GM23338 (cell line): ENCODE results near the gene TTYH1. TPM values are rescaled to one million over a fixed set of nuclear protein-coding genes. Genes with fewer than 3 reads are reported as not detected.
A peak's percentile ranks its signal among the peaks of the same experiment; 100 is the strongest.

ENCODE experiments used
- ATAC-seq: fragments of 200-7000 bp; cut with Tn5 transposase; 3 replicates; pipeline ENCODE4 v1.9.1; 2020
- DNase-seq: peaks from one replicate; pipeline ENCODE4 v3.0.0-alpha.2; 2015; ENCODE audit warnings: low spot score
- H2AFZ ChIP-seq: fragments of 200-600 bp; sonication (generic); 2 replicates; pipeline ENCODE4 v1.8.0; 2016; ENCODE audit warnings: antibody characterized with exemption, mild to moderate bottlenecking, moderate library complexity
- H3F3A ChIP-seq: fragments of 200-600 bp; sonication (generic); replicated peaks from 2 replicates; pipeline ENCODE4 v1.8.0; 2017; ENCODE audit warnings: antibody characterized with exemption, mixed run types, low read depth
- H3K27ac ChIP-seq: fragments of 200-600 bp; sonication (generic); 2 replicates; pipeline ENCODE4 v1.6.1; 2016; ENCODE audit warnings: low read depth
- H3K27me3 ChIP-seq: fragments of 200-600 bp; sonication (generic); 2 replicates; pipeline ENCODE4 v1.8.0; 2016; ENCODE audit warnings: mild to moderate bottlenecking, mixed run types, moderate library complexity; ENCODE audit not compliant: insufficient read depth
- H3K36me3 ChIP-seq: fragments of 200-600 bp; sonication (generic); 2 replicates; pipeline ENCODE4 v1.8.0; 2016; ENCODE audit warnings: mild to moderate bottlenecking; ENCODE audit not compliant: insufficient read depth
- H3K4me1 ChIP-seq: fragments of 200-600 bp; sonication (generic); 2 replicates; pipeline ENCODE4 v1.8.0; 2016; ENCODE audit warnings: mild to moderate bottlenecking, moderate library complexity; ENCODE audit not compliant: insufficient read depth
- H3K4me2 ChIP-seq: fragments of 200-600 bp; sonication (generic); 2 replicates; pipeline ENCODE4 v1.7.1; 2017; ENCODE audit warnings: mixed run types
- H3K4me3 ChIP-seq: fragments of 200-600 bp; sonication (generic); 2 replicates; pipeline ENCODE4 v1.6.1; 2016; ENCODE audit warnings: mixed run types
- H3K79me2 ChIP-seq: fragments of 200-600 bp; sonication (generic); replicated peaks from 2 replicates; pipeline ENCODE4 v1.8.0; 2017; ENCODE audit warnings: mild to moderate bottlenecking; ENCODE audit not compliant: insufficient read depth
- H3K9me2 ChIP-seq: fragments of 200-600 bp; sonication (generic); 2 replicates; pipeline ENCODE4 v1.8.0; 2017; ENCODE audit not compliant: insufficient read depth
- H4K20me1 ChIP-seq: fragments of 200-600 bp; sonication (generic); replicated peaks from 2 replicates; pipeline ENCODE4 v1.8.0; 2017; ENCODE audit warnings: mild to moderate bottlenecking; ENCODE audit not compliant: insufficient read depth
- H3K27ac Mint-ChIP-seq: 2 replicates; pipeline ENCODE4 v1.8.0; 2020; ENCODE audit warnings: inconsistent platforms, mild to moderate bottlenecking, moderate library complexity, mixed read lengths
- H3K27me3 Mint-ChIP-seq: 3 replicates; pipeline ENCODE4 v1.8.0; 2022; ENCODE audit warnings: low read depth, mild to moderate bottlenecking, moderate library complexity, mixed read lengths, inconsistent platforms; ENCODE audit not compliant: insufficient read depth, poor library complexity
- H3K36me3 Mint-ChIP-seq: 3 replicates; pipeline ENCODE4 v1.8.0; 2021; ENCODE audit warnings: low read depth, mild to moderate bottlenecking, inconsistent platforms, moderate library complexity, mixed read lengths
- H3K4me1 Mint-ChIP-seq: 3 replicates; pipeline ENCODE4 v1.8.0; 2020; ENCODE audit warnings: mild to moderate bottlenecking, inconsistent platforms, mixed read lengths
- H3K4me3 Mint-ChIP-seq: 3 replicates; pipeline ENCODE4 v1.8.0; 2021; ENCODE audit warnings: moderate library complexity, mild to moderate bottlenecking, inconsistent platforms, mixed read lengths
- H3K9me3 Mint-ChIP-seq: 3 replicates; pipeline ENCODE4 v1.8.0; 2020; ENCODE audit warnings: moderate library complexity, mild to moderate bottlenecking, inconsistent platforms, mixed read lengths
- CREB1 ChIP-seq: fragments of 250-450 bp; sonication (Bioruptor Pico); IDR thresholded peaks from 2 replicates; pipeline ENCODE4 v1.5.0; 2020; ENCODE audit warnings: low read depth, mild to moderate bottlenecking, moderate library complexity
- CTCF ChIP-seq, 2 experiments: fragments of 200-600 bp in 1 of 2; sonication (generic) in 1 of 2; conservative IDR thresholded peaks; 2 replicates each; pipeline versions ENCODE4 v1.5.1 to v1.6.1; 2016 to 2017; ENCODE audit warnings: antibody characterized with exemption in 2 of 2, low read depth in 2 of 2, mild to moderate bottlenecking in 2 of 2, moderate library complexity in 1 of 2
- EZH2 ChIP-seq: fragments of 200-600 bp; sonication (generic); IDR thresholded peaks from one replicate; pipeline ENCODE4 v1.8.0; 2017; ENCODE audit warnings: antibody characterized with exemption, mild to moderate bottlenecking, low read depth; ENCODE audit not compliant: unreplicated experiment
- JUNB ChIP-seq: IDR thresholded peaks from one replicate; pipeline ENCODE4 v1.6.1; 2016; ENCODE audit warnings: antibody characterized with exemption; ENCODE audit not compliant: unreplicated experiment
- NANOG ChIP-seq: IDR thresholded peaks from 2 replicates; pipeline ENCODE4 v1.6.1; 2016; ENCODE audit warnings: antibody characterized with exemption, borderline replicate concordance
- POLR2AphosphoS5 ChIP-seq: IDR thresholded peaks from 2 replicates; pipeline ENCODE4 v1.6.1; 2016; ENCODE audit warnings: antibody characterized with exemption, low read depth
- REST ChIP-seq: IDR thresholded peaks from one replicate; pipeline ENCODE4 v1.6.1; 2018; ENCODE audit warnings: antibody characterized with exemption; ENCODE audit not compliant: unreplicated experiment
- STAT1 ChIP-seq: IDR thresholded peaks from one replicate; pipeline ENCODE4 v1.6.1; 2016; ENCODE audit warnings: antibody characterized with exemption; ENCODE audit not compliant: unreplicated experiment
- ZNF114 ChIP-seq: fragments of 250-450 bp; sonication (Bioruptor Pico); IDR thresholded peaks from 2 replicates; pipeline ENCODE4 v1.5.0; 2020; ENCODE audit warnings: mild to moderate bottlenecking, moderate library complexity
- ZNF331 ChIP-seq: fragments of 250-450 bp; sonication (Bioruptor Pico); IDR thresholded peaks from 2 replicates; pipeline ENCODE4 v1.5.0; 2020; ENCODE audit warnings: low read depth, mild to moderate bottlenecking, moderate library complexity
- ZNF462 ChIP-seq: fragments of 250-450 bp; sonication (Bioruptor Pico); IDR thresholded peaks from 2 replicates; pipeline ENCODE4 v1.5.0; 2020; ENCODE audit warnings: mild to moderate bottlenecking, moderate library complexity
- polyA plus RNA-seq: library from polyadenylated mRNA; unstranded; fragments of >200 nt; fragmentation: Nextera tagmentation; extraction: Ambion mirVana; gene quantifications from 2 replicates; pipeline ENCODE4 v1.2.1, GENCODE V29; 2016
- total RNA-seq: library from RNA; depleted of rRNA; stranded (reverse); fragments of >200 nt; shearing (Covaris generic); gene quantifications from 2 replicates; pipeline ENCODE4 v1.2.3, GENCODE V29; 2014

TTYH1 gene
- total and polyA plus RNA-seq, 2 experiments from 2014 or later, result 18.2 to 40.8 TPM

GRCh38 chr19:54388802-54389139 is 26.5 kb upstream of the TTYH1 start:
- peaks cover 5% of the 10 kb centered on the region for H3K27me3 Mint-ChIP-seq

GRCh38 chr19:54389553-54389952 is 25.7 kb upstream of the TTYH1 start:
- no peak for ATAC-seq
- H3K27ac Mint-ChIP-seq, result no peak overlapping the region
- TF ChIP-seq EZH2 (no peak), JUNB (no peak), REST (no peak), ZNF114 (CRISPR knock-in tag) (no peak), POLR2AphosphoS5 (no peak), CREB1 (no peak), CTCF (conservative IDR thresholded peaks at IDR 0.05; ENCODE audit: low read depth in 2 of 2) (no peak), NANOG (no peak), STAT1 (no peak), ZNF462 (CRISPR knock-in tag) (no peak)

More at GRCh38 chr19:54388802-54389139, 26.5 kb upstream of the TTYH1 start:
- Mint-ChIP-seq H3K36me3 (no peaks in the 10 kb centered on the region), H3K4me3 (peak overlapping the region; percentile 57; the same call in 2 of the 3 replicates), H3K27ac (no peak overlapping the region), H3K9me3 (no peaks in the 10 kb centered on the region), H3K4me1 (peaks cover 20% of the 10 kb centered on the region)
- 0 out of 2 replicates have a peak, but pooled peaks cover 3% of the 10 kb centered on the region for H3F3A ChIP-seq
- no peaks in the 10 kb centered on the region for H3K36me3 ChIP-seq
- no peaks in the 10 kb centered on the region for H3K79me2 ChIP-seq
- peak overlapping the region; percentile 81 for H2AFZ ChIP-seq
- H3K9me2 ChIP-seq, result no peaks in the 10 kb centered on the region
- H3K4me2 ChIP-seq, result peak overlapping the region; percentile 70
- H3K27me3 ChIP-seq, result peaks cover 23% of the 10 kb centered on the region
- DNase-seq, result no peak
- peaks cover 13% of the 10 kb centered on the region for H3K4me1 ChIP-seq
- H3K4me3 ChIP-seq, result peak overlapping the region; percentile 45; the same call in 1 of the 2 replicates
- no peak for ATAC-seq
- H4K20me1 ChIP-seq, result no peaks in the 10 kb centered on the region; the same call in 1 of the 2 replicates
- TF ChIP-seq ZNF331, result no peak
- H3K27ac ChIP-seq, result no peak overlapping the region

More at GRCh38 chr19:54389553-54389952, 25.7 kb upstream of the TTYH1 start:
- peaks cover 13% of the 10 kb centered on the region for H3K4me1 ChIP-seq
- H3K27ac ChIP-seq, result no peak overlapping the region
- no peaks in the 10 kb centered on the region; the same call in 1 of the 2 replicates for H4K20me1 ChIP-seq
- H3K79me2 ChIP-seq, result no peaks in the 10 kb centered on the region
- Mint-ChIP-seq H3K9me3 (no peaks in the 10 kb centered on the region), H3K4me1 (peaks cover 20% of the 10 kb centered on the region), H3K4me3 (no peak overlapping the region), H3K27me3 (peaks cover 5% of the 10 kb centered on the region), H3K36me3 (no peaks in the 10 kb centered on the region)
- no peak for DNase-seq
- H3K9me2 ChIP-seq, result no peaks in the 10 kb centered on the region
- H2AFZ ChIP-seq, result no peak overlapping the region
- H3K27me3 ChIP-seq, result peaks cover 23% of the 10 kb centered on the region
- 0 out of 2 replicates have a peak, but pooled peaks cover 3% of the 10 kb centered on the region for H3F3A ChIP-seq
- no peak overlapping the region for H3K4me2 ChIP-seq
- H3K36me3 ChIP-seq, result no peaks in the 10 kb centered on the region
- no peak overlapping the region for H3K4me3 ChIP-seq
